Measurements from ENCODE around the gene LBHD2. TPM values are rescaled to one million over a fixed set of nuclear protein-coding genes. Genes with fewer than 3 reads are reported as not detected.
A peak's percentile ranks its signal among the peaks of the same experiment; 100 is the strongest.

LBHD2 gene
- total and polyA plus RNA-seq, 2 of the 13 experiments (the other 11 are each of a cell fraction or from before 2014, with no cell fraction given) = 0.67 to 1.00 TPM

DNA sequence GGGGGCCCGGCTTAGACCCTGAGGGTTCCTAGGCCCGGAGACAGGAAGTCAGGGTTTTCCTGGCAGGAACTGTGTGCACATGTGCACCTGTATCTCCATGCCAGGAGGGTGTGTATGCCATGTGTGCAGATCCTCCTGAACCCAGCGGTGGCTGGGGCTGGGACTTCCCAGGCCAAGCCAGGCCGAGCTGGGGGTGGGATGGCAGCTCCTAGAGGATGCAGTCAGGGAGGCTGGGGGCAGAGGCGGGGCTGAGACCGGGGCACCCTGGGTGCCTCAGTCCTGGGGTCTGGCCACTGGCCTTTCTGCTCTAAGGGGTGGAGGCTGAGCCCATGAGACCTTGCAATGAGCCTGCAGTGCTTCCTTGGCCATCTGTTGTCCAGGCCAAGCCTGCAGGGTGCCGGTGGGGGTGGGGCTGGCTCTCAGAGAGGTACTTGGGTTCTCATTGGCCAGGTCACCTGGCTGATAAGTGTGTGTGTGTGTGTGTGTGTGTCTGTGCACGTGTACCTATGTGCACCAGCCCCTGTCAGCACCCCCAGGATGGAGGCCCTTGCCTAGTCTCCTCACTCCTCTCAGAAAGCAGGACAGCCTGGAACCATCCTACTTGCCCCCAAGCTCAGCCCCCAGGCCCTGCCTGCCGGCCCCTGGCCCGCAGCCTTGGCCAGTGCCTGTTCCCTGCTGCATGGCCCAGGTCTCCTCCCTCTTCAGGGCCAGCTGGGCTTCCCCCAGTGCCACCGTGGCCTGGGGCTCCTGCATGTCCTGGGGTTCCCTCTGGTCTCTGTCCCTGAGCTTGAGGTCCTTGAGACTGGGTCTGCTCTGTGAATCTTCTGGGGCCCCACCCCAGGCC, 28.6 kb downstream of the LBHD2 start (continued):
- TF ChIP-seq FOXK1 (CRISPR knock-in tag; IDR thresholded peaks at IDR 0.05; ENCODE audit: borderline replicate concordance, low read depth) (no peak), RBFOX2 (IDR thresholded peaks at IDR 0.05; ENCODE audit: low read depth, low read length) (peak; percentile 27; the same call in 1 of the 2 replicates), ZNF251 (CRISPR knock-in tag; IDR thresholded peaks at IDR 0.05) (no peak), ZMYM2 (CRISPR knock-in tag; IDR thresholded peaks at IDR 0.05) (no peak), SMARCC2 (IDR thresholded peaks at IDR 0.05) (no peak), ZNF24 (IDR thresholded peaks at IDR 0.05) (no peak), SPEN (CRISPR knock-in tag; IDR thresholded peaks at IDR 0.05; ENCODE audit: low read depth) (0 out of 2 replicates have a peak, but pooled peaks have one; percentile 27), KLF6 (CRISPR knock-in tag; IDR thresholded peaks at IDR 0.05) (no peak), ZBTB37 (CRISPR knock-in tag; IDR thresholded peaks at IDR 0.05) (no peak), ZNF75D (CRISPR knock-in tag; IDR thresholded peaks at IDR 0.05; ENCODE audit: borderline replicate concordance) (no peak), MAF1 (CRISPR knock-in tag; IDR thresholded peaks at IDR 0.05; ENCODE audit: borderline replicate concordance) (0 out of 2 replicates have a peak, but pooled peaks have one; percentile 37), KDM6A (CRISPR knock-in tag; IDR thresholded peaks at IDR 0.05; ENCODE audit: low read depth) (no peak), ZNF577 (CRISPR knock-in tag; IDR thresholded peaks at IDR 0.05; ENCODE audit: borderline replicate concordance, low read depth) (no peak), KAT8 (CRISPR knock-in tag; IDR thresholded peaks at IDR 0.05) (no peak), HMG20A (CRISPR knock-in tag; IDR thresholded peaks at IDR 0.05; ENCODE audit: borderline replicate concordance) (no peak), HES4 (CRISPR knock-in tag; IDR thresholded peaks at IDR 0.05; ENCODE audit: borderline replicate concordance) (peak; percentile 45; the same call in 1 of the 2 replicates), SCMH1 (CRISPR knock-in tag; IDR thresholded peaks at IDR 0.05; ENCODE audit: borderline replicate concordance) (no peak), SMYD3 (CRISPR knock-in tag; IDR thresholded peaks at IDR 0.05) (no peak), POLR2A (IDR thresholded peaks at IDR 0.05; ENCODE audit: insufficient read depth in 1 of 2, low read depth in 2 of 2, low read length in 2 of 2) (peak in 1 of 2 experiments; percentile 48; a peak in 2 of 4 replicates), IRX3 (CRISPR knock-in tag; IDR thresholded peaks at IDR 0.05; ENCODE audit: borderline replicate concordance, low read depth) (0 out of 2 replicates have a peak, but pooled peaks have one; percentile 23), ZMYM3 (CRISPR knock-in tag; IDR thresholded peaks at IDR 0.05) (no peak), MBD4 (IDR thresholded peaks at IDR 0.05; ENCODE audit: borderline replicate concordance, low read length) (no peak), ZNF30 (CRISPR knock-in tag; IDR thresholded peaks at IDR 0.05) (no peak), ZNF124 (CRISPR knock-in tag; IDR thresholded peaks at IDR 0.05) (no peak)
- TF ChIP-seq, protein P1, sequence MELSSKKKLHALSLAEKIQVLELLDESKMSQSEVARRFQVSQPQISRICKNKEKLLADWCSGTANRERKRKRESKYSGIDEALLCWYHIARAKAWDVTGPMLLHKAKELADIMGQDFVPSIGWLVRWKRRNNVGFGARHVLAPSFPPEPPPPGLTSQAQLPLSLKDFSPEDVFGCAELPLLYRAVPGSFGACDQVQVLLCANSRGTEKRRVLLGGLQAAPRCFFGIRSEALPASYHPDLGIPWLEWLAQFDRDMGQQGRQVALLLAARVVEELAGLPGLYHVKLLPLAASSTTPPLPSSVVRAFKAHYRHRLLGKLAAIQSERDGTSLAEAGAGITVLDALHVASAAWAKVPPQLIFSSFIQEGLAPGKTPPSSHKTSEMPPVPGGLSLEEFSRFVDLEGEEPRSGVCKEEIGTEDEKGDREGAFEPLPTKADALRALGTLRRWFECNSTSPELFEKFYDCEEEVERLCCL (CRISPR knock-in tag; IDR thresholded peaks at IDR 0.05; ENCODE audit: borderline replicate concordance) = no peak
- TF ChIP-seq, protein P2, sequence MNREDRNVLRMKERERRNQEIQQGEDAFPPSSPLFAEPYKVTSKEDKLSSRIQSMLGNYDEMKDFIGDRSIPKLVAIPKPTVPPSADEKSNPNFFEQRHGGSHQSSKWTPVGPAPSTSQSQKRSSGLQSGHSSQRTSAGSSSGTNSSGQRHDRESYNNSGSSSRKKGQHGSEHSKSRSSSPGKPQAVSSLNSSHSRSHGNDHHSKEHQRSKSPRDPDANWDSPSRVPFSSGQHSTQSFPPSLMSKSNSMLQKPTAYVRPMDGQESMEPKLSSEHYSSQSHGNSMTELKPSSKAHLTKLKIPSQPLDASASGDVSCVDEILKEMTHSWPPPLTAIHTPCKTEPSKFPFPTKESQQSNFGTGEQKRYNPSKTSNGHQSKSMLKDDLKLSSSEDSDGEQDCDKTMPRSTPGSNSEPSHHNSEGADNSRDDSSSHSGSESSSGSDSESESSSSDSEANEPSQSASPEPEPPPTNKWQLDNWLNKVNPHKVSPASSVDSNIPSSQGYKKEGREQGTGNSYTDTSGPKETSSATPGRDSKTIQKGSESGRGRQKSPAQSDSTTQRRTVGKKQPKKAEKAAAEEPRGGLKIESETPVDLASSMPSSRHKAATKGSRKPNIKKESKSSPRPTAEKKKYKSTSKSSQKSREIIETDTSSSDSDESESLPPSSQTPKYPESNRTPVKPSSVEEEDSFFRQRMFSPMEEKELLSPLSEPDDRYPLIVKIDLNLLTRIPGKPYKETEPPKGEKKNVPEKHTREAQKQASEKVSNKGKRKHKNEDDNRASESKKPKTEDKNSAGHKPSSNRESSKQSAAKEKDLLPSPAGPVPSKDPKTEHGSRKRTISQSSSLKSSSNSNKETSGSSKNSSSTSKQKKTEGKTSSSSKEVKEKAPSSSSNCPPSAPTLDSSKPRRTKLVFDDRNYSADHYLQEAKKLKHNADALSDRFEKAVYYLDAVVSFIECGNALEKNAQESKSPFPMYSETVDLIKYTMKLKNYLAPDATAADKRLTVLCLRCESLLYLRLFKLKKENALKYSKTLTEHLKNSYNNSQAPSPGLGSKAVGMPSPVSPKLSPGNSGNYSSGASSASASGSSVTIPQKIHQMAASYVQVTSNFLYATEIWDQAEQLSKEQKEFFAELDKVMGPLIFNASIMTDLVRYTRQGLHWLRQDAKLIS (CRISPR knock-in tag; IDR thresholded peaks at IDR 0.05) = no peak
